ENCODE results near the gene COG7. TPM values are rescaled to one million over a fixed set of nuclear protein-coding genes. Genes with fewer than 3 reads are reported as not detected.

The COG7 gene
- total RNA-seq, 1 experiment from 2014 or later, result 22.6 TPM

DNA sequence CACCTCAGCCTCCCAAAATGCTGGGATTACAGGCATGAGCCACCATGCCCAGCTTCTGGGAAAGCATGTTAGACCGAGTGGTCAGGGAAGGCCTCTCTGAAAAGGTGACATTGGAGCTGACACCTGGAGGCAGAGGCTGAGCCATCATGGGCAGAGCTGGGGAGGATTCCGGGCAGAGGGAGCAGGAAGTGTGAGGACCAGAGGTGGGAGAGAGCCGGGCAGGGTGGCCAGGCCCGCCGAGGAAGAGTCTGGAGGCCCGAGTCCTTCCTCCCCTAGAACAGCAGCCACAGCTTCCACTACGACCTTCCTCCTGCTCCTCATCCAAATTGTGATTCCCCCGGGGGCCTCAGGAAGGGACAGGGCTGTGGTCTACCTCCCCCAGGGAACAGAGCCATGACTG is 74.7 kb downstream of the COG7 start (continued):
- no peak for TF ChIP-seq FOXP1 (CRISPR knock-in tag; IDR thresholded peaks at IDR 0.05; ENCODE audit: borderline replicate concordance)
- TF ChIP-seq SMAD3 (CRISPR knock-in tag; IDR thresholded peaks at IDR 0.05; ENCODE audit: borderline replicate concordance), result no peak
- no peak for TF ChIP-seq ZNF121 (CRISPR knock-in tag; IDR thresholded peaks at IDR 0.05)
- no peak for TF ChIP-seq NR2C2 (CRISPR knock-in tag; IDR thresholded peaks at IDR 0.05)
- TF ChIP-seq TCF7 (CRISPR knock-in tag; IDR thresholded peaks at IDR 0.05; ENCODE audit: low read depth), result no peak

DNA sequence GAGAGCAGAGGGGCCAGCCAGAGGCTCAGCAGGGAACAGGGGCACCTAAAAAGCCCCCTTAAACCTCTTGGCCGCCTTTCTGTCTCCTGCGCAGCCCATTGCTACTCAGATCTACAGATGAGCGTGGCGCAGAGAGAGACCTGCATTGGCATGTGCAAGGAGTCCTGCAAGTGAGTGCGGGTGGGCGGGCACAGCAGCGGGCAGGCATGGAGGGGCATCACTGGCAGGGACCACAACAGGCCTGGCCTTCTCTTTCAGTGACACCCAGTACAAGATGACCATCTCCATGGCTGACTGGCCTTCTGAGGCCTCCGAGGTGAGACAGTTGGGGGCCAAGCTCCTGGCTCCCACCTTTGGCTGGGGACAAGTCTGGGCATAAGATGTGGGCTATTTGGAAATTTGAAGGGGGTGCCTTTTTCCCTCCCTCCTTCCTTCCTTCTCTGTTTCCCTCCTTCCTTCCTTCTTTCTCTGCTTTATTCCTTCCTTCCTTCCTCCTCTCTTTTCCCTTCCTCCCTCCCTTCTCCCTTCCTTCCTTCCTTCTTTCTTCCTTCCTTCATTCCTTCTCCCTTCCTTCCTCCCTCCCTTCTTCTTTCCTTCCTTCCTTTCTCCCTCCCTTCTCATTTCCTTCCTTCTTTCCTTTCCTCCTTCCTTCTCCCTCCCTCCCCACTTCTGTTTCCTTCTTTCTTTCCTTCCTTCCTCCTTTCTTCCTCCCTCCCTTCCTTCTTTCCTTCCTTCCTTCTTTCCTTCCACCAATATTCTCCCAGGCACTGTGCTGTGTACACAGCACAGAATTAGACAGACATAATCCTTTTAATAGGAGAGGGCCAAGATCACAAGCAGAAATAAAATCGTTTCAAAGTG is 75.7 kb downstream of the COG7 start:
- H3K27ac Mint-ChIP-seq, result no peak overlapping the region
- H3K9me3 Mint-ChIP-seq, result no peaks in the 10 kb centered on the region
- CTCF ChIA-PET, result no interaction called here
- TF ChIP-seq ZNF219 (CRISPR knock-in tag; IDR thresholded peaks at IDR 0.05; ENCODE audit: borderline replicate concordance) (no peak), ZNF263 (CRISPR knock-in tag; IDR thresholded peaks at IDR 0.05; ENCODE audit: low read depth) (no peak), GABPB1 (CRISPR knock-in tag; IDR thresholded peaks at IDR 0.05) (no peak), JAZF1 (CRISPR knock-in tag; IDR thresholded peaks at IDR 0.05) (no peak), NR2C2 (CRISPR knock-in tag; IDR thresholded peaks at IDR 0.05) (no peak), RELA (CRISPR knock-in tag; IDR thresholded peaks at IDR 0.05; ENCODE audit: borderline replicate concordance) (no peak), ESRRA (CRISPR knock-in tag; IDR thresholded peaks at IDR 0.05; ENCODE audit: borderline replicate concordance) (no peak), NR3C1 (CRISPR knock-in tag; conservative IDR thresholded peaks at IDR 0.05; ENCODE audit: low read depth) (no peak), GTF2I (CRISPR knock-in tag; conservative IDR thresholded peaks at IDR 0.05) (no peak), JUN (CRISPR knock-in tag; IDR thresholded peaks at IDR 0.05) (no peak)
- TF ChIP-seq, protein P1, sequence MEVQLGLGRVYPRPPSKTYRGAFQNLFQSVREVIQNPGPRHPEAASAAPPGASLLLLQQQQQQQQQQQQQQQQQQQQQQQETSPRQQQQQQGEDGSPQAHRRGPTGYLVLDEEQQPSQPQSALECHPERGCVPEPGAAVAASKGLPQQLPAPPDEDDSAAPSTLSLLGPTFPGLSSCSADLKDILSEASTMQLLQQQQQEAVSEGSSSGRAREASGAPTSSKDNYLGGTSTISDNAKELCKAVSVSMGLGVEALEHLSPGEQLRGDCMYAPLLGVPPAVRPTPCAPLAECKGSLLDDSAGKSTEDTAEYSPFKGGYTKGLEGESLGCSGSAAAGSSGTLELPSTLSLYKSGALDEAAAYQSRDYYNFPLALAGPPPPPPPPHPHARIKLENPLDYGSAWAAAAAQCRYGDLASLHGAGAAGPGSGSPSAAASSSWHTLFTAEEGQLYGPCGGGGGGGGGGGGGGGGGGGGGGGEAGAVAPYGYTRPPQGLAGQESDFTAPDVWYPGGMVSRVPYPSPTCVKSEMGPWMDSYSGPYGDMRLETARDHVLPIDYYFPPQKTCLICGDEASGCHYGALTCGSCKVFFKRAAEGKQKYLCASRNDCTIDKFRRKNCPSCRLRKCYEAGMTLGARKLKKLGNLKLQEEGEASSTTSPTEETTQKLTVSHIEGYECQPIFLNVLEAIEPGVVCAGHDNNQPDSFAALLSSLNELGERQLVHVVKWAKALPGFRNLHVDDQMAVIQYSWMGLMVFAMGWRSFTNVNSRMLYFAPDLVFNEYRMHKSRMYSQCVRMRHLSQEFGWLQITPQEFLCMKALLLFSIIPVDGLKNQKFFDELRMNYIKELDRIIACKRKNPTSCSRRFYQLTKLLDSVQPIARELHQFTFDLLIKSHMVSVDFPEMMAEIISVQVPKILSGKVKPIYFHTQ (CRISPR knock-in tag; IDR thresholded peaks at IDR 0.05), result no peak
- TF ChIP-seq, protein P2, sequence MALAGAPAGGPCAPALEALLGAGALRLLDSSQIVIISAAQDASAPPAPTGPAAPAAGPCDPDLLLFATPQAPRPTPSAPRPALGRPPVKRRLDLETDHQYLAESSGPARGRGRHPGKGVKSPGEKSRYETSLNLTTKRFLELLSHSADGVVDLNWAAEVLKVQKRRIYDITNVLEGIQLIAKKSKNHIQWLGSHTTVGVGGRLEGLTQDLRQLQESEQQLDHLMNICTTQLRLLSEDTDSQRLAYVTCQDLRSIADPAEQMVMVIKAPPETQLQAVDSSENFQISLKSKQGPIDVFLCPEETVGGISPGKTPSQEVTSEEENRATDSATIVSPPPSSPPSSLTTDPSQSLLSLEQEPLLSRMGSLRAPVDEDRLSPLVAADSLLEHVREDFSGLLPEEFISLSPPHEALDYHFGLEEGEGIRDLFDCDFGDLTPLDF (CRISPR knock-in tag; IDR thresholded peaks at IDR 0.05), result no peak
- TF ChIP-seq, protein P3, sequence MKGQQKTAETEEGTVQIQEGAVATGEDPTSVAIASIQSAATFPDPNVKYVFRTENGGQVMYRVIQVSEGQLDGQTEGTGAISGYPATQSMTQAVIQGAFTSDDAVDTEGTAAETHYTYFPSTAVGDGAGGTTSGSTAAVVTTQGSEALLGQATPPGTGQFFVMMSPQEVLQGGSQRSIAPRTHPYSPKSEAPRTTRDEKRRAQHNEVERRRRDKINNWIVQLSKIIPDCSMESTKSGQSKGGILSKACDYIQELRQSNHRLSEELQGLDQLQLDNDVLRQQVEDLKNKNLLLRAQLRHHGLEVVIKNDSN (CRISPR knock-in tag; IDR thresholded peaks at IDR 0.05), result no peak
- no peaks in the 10 kb centered on the region for H3K27me3 Mint-ChIP-seq (ENCODE audit: low read depth)
- no peak overlapping the region for H3K4me3 Mint-ChIP-seq
- POLR2A ChIA-PET, result no interaction called here
- no peaks in the 10 kb centered on the region for H3K4me1 Mint-ChIP-seq
- DNase-seq (ENCODE audit: low spot score), result no peak
- ATAC-seq, result no peak
- H3K36me3 Mint-ChIP-seq, result no peaks in the 10 kb centered on the region

DNA sequence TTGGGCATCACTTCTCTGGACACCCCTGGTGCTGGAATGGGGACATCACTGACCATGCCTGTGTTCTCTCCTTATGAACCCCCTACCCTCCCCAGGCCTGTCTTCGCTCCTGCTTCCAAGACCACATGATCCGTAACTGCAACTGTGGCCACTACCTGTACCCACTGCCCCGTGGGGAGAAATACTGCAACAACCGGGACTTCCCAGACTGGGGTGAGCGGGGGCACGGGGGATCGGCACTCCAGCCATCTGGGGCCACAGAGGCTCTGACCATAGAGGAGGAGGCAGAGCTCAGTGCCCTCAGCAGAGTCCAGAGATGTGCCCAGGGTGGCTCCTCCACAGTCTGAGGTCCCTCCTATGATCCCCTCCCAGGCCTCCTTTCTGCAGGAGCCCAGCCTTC is 77.3 kb downstream of the COG7 start:
- H3K4me3 Mint-ChIP-seq, result no peak overlapping the region
- no peaks in the 10 kb centered on the region for H3K36me3 Mint-ChIP-seq
- POLR2A ChIA-PET, result no interaction called here
- CTCF ChIA-PET, result interaction anchor here (0.6 to 1.9 kb wide), 4 partner anchors 10 to 59 kb away, joined by 3 to 9 read pairs (median 4); no protein-coding TSS in a partner anchor
- ATAC-seq (no peak), DNase-seq (ENCODE audit: low spot score) (no peak)
- no peak overlapping the region for H3K27ac Mint-ChIP-seq
- H3K27me3 Mint-ChIP-seq (ENCODE audit: low read depth), result no peaks in the 10 kb centered on the region
- H3K9me3 Mint-ChIP-seq, result no peaks in the 10 kb centered on the region
- no peaks in the 10 kb centered on the region for H3K4me1 Mint-ChIP-seq
- TF ChIP-seq, protein P4, sequence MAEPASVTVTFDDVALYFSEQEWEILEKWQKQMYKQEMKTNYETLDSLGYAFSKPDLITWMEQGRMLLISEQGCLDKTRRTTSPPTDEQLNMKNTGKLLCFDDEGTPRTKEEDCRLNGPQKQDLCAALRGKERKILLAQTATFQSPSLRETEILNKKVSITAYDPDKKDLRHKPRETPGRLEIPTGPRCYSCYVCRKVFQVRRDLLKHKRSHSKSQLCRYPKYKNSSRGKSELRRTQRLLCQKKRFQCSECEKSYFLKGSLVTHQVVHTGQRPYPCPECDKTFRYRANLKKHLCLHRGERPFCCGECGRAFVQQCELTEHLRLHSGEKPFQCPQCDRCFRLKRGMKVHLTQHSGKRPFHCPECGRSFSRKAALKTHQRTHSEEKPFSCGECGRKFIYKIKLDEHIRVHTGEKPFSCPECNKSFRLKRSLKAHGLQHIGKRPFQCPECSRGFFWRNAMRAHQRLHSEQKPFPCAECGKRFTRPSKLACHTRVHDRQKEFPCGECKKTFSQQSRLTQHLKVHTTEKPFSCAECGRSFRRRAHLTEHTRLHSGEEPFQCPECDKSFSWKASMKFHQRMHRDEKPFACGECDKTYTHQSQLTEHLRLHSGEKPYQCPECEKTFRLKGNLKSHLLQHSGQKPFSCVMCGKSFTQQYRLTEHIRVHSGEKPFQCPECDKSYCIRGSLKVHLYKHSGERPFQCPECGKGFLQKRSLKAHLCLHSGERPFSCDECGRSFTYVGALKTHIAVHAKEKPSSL (CRISPR knock-in tag; conservative IDR thresholded peaks at IDR 0.05), result no peak
- TF ChIP-seq, protein P5, sequence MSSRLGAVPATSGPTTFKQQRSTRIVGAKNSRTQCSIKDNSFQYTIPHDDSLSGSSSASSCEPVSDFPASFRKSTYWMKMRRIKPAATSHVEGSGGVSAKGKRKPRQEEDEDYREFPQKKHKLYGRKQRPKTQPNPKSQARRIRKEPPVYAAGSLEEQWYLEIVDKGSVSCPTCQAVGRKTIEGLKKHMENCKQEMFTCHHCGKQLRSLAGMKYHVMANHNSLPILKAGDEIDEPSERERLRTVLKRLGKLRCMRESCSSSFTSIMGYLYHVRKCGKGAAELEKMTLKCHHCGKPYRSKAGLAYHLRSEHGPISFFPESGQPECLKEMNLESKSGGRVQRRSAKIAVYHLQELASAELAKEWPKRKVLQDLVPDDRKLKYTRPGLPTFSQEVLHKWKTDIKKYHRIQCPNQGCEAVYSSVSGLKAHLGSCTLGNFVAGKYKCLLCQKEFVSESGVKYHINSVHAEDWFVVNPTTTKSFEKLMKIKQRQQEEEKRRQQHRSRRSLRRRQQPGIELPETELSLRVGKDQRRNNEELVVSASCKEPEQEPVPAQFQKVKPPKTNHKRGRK (CRISPR knock-in tag; IDR thresholded peaks at IDR 0.05; ENCODE audit: borderline replicate concordance), result no peak
- TF ChIP-seq OVOL2 (CRISPR knock-in tag; IDR thresholded peaks at IDR 0.05; ENCODE audit: borderline replicate concordance) (no peak), CREB1 (CRISPR knock-in tag; IDR thresholded peaks at IDR 0.05) (no peak), ZNF416 (CRISPR knock-in tag; IDR thresholded peaks at IDR 0.05) (no peak), HMGA2 (CRISPR knock-in tag; IDR thresholded peaks at IDR 0.05) (no peak), MXD4 (CRISPR knock-in tag; IDR thresholded peaks at IDR 0.05; ENCODE audit: borderline replicate concordance) (no peak), NR3C1 (CRISPR knock-in tag; conservative IDR thresholded peaks at IDR 0.05; ENCODE audit: low read depth) (no peak), NFE2L1 (CRISPR knock-in tag; IDR thresholded peaks at IDR 0.05) (no peak)
- TF ChIP-seq, protein P6, sequence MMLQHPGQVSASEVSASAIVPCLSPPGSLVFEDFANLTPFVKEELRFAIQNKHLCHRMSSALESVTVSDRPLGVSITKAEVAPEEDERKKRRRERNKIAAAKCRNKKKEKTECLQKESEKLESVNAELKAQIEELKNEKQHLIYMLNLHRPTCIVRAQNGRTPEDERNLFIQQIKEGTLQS (CRISPR knock-in tag; conservative IDR thresholded peaks at IDR 0.05), result no peak
